ENCODE measurements around the gene NTHL1. TPM values are rescaled to one million over a fixed set of nuclear protein-coding genes. Genes with fewer than 3 reads are reported as not detected.

Gene NTHL1
- total and polyA plus RNA-seq, 2 of the 13 experiments (the other 11 are each of a cell fraction or from before 2014, with no cell fraction given): 47.5 to 64.9 TPM

DNA sequence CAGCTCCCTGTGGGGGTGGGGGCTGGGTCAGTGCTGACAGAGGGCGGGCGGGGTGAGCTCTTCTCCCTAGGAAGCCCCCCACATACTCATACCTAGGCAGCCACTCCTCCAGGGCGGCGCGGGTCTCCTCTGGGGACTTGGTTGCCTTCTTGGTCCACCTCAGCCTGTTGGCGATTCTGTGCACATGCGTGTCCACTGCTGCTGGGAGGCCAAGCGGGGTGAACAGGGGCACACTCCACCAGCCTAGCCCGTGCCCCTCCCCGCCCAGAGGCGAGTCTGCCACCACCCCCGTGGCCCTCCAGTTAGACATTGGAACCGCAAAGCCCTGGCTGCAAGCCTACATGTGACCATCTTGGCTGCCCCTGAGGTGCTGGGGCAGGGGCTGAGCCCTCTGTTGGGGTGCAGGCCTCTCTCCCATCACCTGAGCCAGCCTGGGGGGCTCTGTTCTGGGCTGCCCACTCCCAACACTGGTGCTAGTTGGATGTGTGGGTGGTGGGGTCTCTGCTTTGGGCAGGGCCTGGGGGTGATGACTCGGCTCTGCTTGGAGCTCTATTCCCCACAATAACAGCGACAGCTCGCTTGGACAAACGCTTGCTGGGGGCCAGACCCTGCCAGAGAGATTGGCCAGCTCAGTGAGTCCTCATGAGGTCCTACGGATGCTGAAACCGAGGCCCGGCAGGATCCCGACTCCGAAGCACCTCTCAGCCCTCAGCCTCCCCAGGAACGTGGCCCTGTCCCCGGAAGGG, 7.4 kb downstream of the NTHL1 start:
- POLR2A ChIA-PET: interaction anchor here (1.2 to 4.8 kb wide), 10 partner anchors 8 to 258 kb away, joined by 3 to 62 read pairs (median 5); partner anchors contain the start of genes NHERF2, NTHL1, NUBP2 and RPS2
- CTCF ChIA-PET (ENCODE audit: low intra/inter-chr PET ratio, low total read pairs): no interaction called here
- BruUV-seq (replicated peaks): no TSS peak
- intact Hi-C loops (cut with micrococcal nuclease; ENCODE audit: unreplicated experiment) (no loop called here), in situ Hi-C loops (cut with HindIII; ENCODE audit: extremely low pct_ligation_motif_present, low pct_unique_long_range_greater_than_20kb) (no loop called here)
- H2AFZ ChIP-seq (ENCODE audit: low read length): no peak overlapping the region
- H3K4me1 ChIP-seq (ENCODE audit: insufficient read depth, low read length): peaks cover 70% of the 10 kb centered on the region
- H3K79me2 ChIP-seq (ENCODE audit: insufficient read depth, low read length): no peaks in the 10 kb centered on the region
- H3K36me3 ChIP-seq (replicated peaks in 1 of 2; ENCODE audit: control insufficient read depth in 1 of 2, insufficient read depth in 2 of 2, low read length in 2 of 2): peaks cover 3 to 6% of the 10 kb centered on the region in 2 experiments; a peak in 4 of 5 replicates
- peak overlapping the region in 1 of 3 experiments; percentile 46; a peak in 1 of 6 replicates for H3K4me3 ChIP-seq (replicated peaks in 1 of 3; ENCODE audit: insufficient read depth in 1 of 3, low read depth in 2 of 3, low read length in 3 of 3)
- peak; percentile 1 for ATAC-seq
- no peaks in the 10 kb centered on the region for H3K27me3 ChIP-seq (ENCODE audit: control insufficient read depth in 1 of 2, insufficient read depth in 2 of 2, low read length in 2 of 2)
- DNase-seq (ENCODE audit: low spot score): no peak
- 61% methylated on average over 12 of the region's 24 CpGs for WGBS (ENCODE audit: low lambda C conversion rate)
- H3K27ac ChIP-seq (ENCODE audit: extremely low read length, insufficient read depth, low read length): peak overlapping the region; percentile 86
- no peaks in the 10 kb centered on the region for H4K20me1 ChIP-seq (ENCODE audit: insufficient read depth, low read length)
- H3K4me2 ChIP-seq (ENCODE audit: low read depth, low read length): peak overlapping the region; percentile 64
- FAIRE-seq: no peak
- H3K9me3 ChIP-seq (ENCODE audit: low read length): no peaks in the 10 kb centered on the region
- H3K9ac ChIP-seq (ENCODE audit: insufficient read depth, low read depth, low read length): peak overlapping the region; percentile 54
- TF ChIP-seq ZNF274 (CRISPR knock-in tag; IDR thresholded peaks at IDR 0.05) (0 out of 2 replicates have a peak, but pooled peaks have one; percentile 15), TCF12 (IDR thresholded peaks at IDR 0.05) (no peak), TCF12 (CRISPR knock-in tag; IDR thresholded peaks at IDR 0.05) (no peak), ZNF749 (CRISPR knock-in tag; IDR thresholded peaks at IDR 0.05; ENCODE audit: borderline replicate concordance) (peak; percentile 38; the same call in 1 of the 2 replicates), NONO (IDR thresholded peaks at IDR 0.05) (no peak), NONO (CRISPR knock-in tag; conservative IDR thresholded peaks at IDR 0.05) (no peak), DNMT1 (CRISPR knock-in tag; IDR thresholded peaks at IDR 0.05) (0 out of 2 replicates have a peak, but pooled peaks have one; percentile 52), ZNF710 (CRISPR knock-in tag; IDR thresholded peaks at IDR 0.05; ENCODE audit: borderline replicate concordance) (0 out of 2 replicates have a peak, but pooled peaks have one; percentile 0), ZBTB33 (CRISPR knock-in tag; IDR thresholded peaks at IDR 0.05) (peak; percentile 29; the same call in 1 of the 2 replicates), SRF (IDR thresholded peaks at IDR 0.05; ENCODE audit: low read depth, low read length) (no peak), JDP2 (CRISPR knock-in tag; IDR thresholded peaks at IDR 0.05; ENCODE audit: borderline replicate concordance) (no peak), KMT2B (CRISPR knock-in tag; IDR thresholded peaks at IDR 0.05) (no peak), ZMYM4 (CRISPR knock-in tag; IDR thresholded peaks at IDR 0.05) (peak; percentile 10; the same call in 1 of the 2 replicates), ZNF782 (CRISPR knock-in tag; IDR thresholded peaks at IDR 0.05; ENCODE audit: borderline replicate concordance) (no peak), SRSF4 (IDR thresholded peaks at IDR 0.05; ENCODE audit: low read depth, low read length, poor library complexity, severe bottlenecking) (no peak), ZNF232 (CRISPR knock-in tag; IDR thresholded peaks at IDR 0.05; ENCODE audit: borderline replicate concordance) (0 out of 2 replicates have a peak, but pooled peaks have one; percentile 22), SRSF1 (optimal IDR thresholded peaks at IDR 0.05; ENCODE audit: low read depth, low read length) (peak; percentile 52)
- TF ChIP-seq, protein P1, sequence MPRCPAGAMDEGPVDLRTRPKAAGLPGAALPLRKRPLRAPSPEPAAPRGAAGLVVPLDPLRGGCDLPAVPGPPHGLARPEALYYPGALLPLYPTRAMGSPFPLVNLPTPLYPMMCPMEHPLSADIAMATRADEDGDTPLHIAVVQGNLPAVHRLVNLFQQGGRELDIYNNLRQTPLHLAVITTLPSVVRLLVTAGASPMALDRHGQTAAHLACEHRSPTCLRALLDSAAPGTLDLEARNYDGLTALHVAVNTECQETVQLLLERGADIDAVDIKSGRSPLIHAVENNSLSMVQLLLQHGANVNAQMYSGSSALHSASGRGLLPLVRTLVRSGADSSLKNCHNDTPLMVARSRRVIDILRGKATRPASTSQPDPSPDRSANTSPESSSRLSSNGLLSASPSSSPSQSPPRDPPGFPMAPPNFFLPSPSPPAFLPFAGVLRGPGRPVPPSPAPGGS (CRISPR knock-in tag; IDR thresholded peaks at IDR 0.05): peak; percentile 12; the same call in 1 of the 2 replicates
